Cardiac muscle cell (in vitro differentiated cells and primary cell): ENCODE results near the gene ANAPC5. TPM values are rescaled to one million over a fixed set of nuclear protein-coding genes. Genes with fewer than 3 reads are reported as not detected.
"Not testable (repeated sequence)": the region's sequence is repeated elsewhere in the genome, so short reads cannot be mapped to it uniquely, and the experiment has no call there.

Source experiments
- DNase-seq, 2 donors: peaks; one replicate each; pipeline versions ENCODE4 v3.0.0 to v3.0.0-alpha.2; 2010 to 2017; ENCODE audit warnings: low read depth in 1 of 2, low spot score in 1 of 2
- H3K27ac ChIP-seq: fragments of 200-600 bp; sonication (generic); 2 replicates; pipeline ENCODE4 v1.5.1; 2016
- H3K27me3 ChIP-seq: fragments of 200-600 bp; sonication (generic); 2 replicates; pipeline ENCODE4 v1.6.0; 2016; ENCODE audit warnings: control low read depth
- H3K36me3 ChIP-seq: fragments of 200-600 bp; sonication (generic); 2 replicates; pipeline ENCODE4 v1.5.1; 2016; ENCODE audit warnings: control low read depth
- H3K4me1 ChIP-seq: fragments of 200-600 bp; sonication (generic); 2 replicates; pipeline ENCODE4 v1.8.1; 2017; ENCODE audit warnings: low read depth, mild to moderate bottlenecking, mixed run types
- H3K4me3 ChIP-seq: fragments of 200-600 bp; sonication (generic); 2 replicates; pipeline ENCODE4 v1.5.1; 2016; ENCODE audit warnings: mild to moderate bottlenecking
- H3K9me3 ChIP-seq: fragments of 200-600 bp; sonication (generic); 2 replicates; pipeline ENCODE4 v1.5.1; 2017; ENCODE audit warnings: low read depth, mild to moderate bottlenecking, control low read depth
- CTCF ChIP-seq: IDR thresholded peaks from 2 replicates; pipeline ENCODE4 v1.5.1; 2012; ENCODE audit warnings: low read depth, mild to moderate bottlenecking, low read length
- polyA plus RNA-seq: library from polyadenylated mRNA; unstranded; fragments of >200 nt; fragmentation: Nextera tagmentation; extraction: Ambion mirVana; gene quantifications from 2 replicates; pipeline ENCODE4 v1.2.1, GENCODE V29; 2016
- total RNA-seq: library from RNA; depleted of rRNA; stranded (reverse); fragments of >200 nt; gene quantifications from 2 replicates; pipeline ENCODE4 v1.2.3, GENCODE V29; 2016

The ANAPC5 gene
- total and polyA plus RNA-seq, 2 experiments from 2014 or later = 109 to 123 TPM

- Histone ChIP-seq H3K4me1 (no peaks in the 10 kb centered on the region), H3K27ac (no peak overlapping the region), H3K27me3 (no peaks in the 10 kb centered on the region), H3K4me3 (no peak overlapping the region), H3K9me3 (no peaks in the 10 kb centered on the region), H3K36me3 (no peaks in the 10 kb centered on the region)
- no peak for TF ChIP-seq CTCF
- no peak for DNase-seq
These were observed 50.3 kb downstream of the ANAPC5 start for GRCh38 chr12:121301876-121302275.

GRCh38 chr12:121300083-121300819 lies 52.0 kb downstream of the ANAPC5 start:
- DNase-seq = no peak

GRCh38 chr12:121299662-121300061 lies 52.5 kb downstream of the ANAPC5 start:
- no peaks in the 10 kb centered on the region for H3K4me1 ChIP-seq
- H3K27me3 ChIP-seq = no peaks in the 10 kb centered on the region
- H3K27ac ChIP-seq = no peak overlapping the region
- TF ChIP-seq CTCF = no peak
- no peak for DNase-seq
- no peak overlapping the region for H3K4me3 ChIP-seq
- H3K36me3 ChIP-seq = no peaks in the 10 kb centered on the region
- no peaks in the 10 kb centered on the region for H3K9me3 ChIP-seq

More at GRCh38 chr12:121300083-121300819, 52.0 kb downstream of the ANAPC5 start:
- Histone ChIP-seq H3K9me3 (no peaks in the 10 kb centered on the region), H3K27ac (no peak overlapping the region), H3K4me1 (no peaks in the 10 kb centered on the region), H3K4me3 (no peak overlapping the region), H3K36me3 (no peaks in the 10 kb centered on the region), H3K27me3 (no peaks in the 10 kb centered on the region)
- no peak for TF ChIP-seq CTCF

- H3K4me1 ChIP-seq, H3K36me3 ChIP-seq, H3K27me3 ChIP-seq, H3K4me3 ChIP-seq, DNase-seq, H3K27ac ChIP-seq, H3K9me3 ChIP-seq: not testable (repeated sequence)
These were observed 53.8 kb downstream of the ANAPC5 start for GRCh38 chr12:121298411-121298810.

- peak; percentile 39 to 43 for DNase-seq
- Histone ChIP-seq H3K27ac (peak overlapping the region; percentile 6), H3K27me3 (no peaks in the 10 kb centered on the region), H3K9me3 (no peaks in the 10 kb centered on the region), H3K4me1 (no peaks in the 10 kb centered on the region), H3K36me3 (no peaks in the 10 kb centered on the region), H3K4me3 (peak overlapping the region; percentile 58)
- TF ChIP-seq CTCF = no peak
These were observed 54.7 kb downstream of the ANAPC5 start for GRCh38 chr12:121297435-121297991.
